Natural killer cell (primary cell): ENCODE data around the gene PRXL2A. TPM values are rescaled to one million over a fixed set of nuclear protein-coding genes. Genes with fewer than 3 reads are reported as not detected.

Source experiments
- ATAC-seq, 3 donors: fragments of 150-1000 bp in 2 of 3; fragments of 200-7000 bp in 1 of 3; cut with Tn5 transposase; 1 replicate in 1 of 3; 2 replicates in 2 of 3; pipeline ENCODE4 v1.10.0; 2021; ENCODE audit warnings: mild to moderate bottlenecking in 2 of 3, moderate library complexity in 2 of 3
- DNase-seq, 2 donors: peaks; one replicate each; pipeline versions ENCODE4 v3.0.0 to v3.0.0-alpha.2; 2013 to 2021; ENCODE audit warnings: mixed read lengths in 1 of 2
- H3K27ac ChIP-seq: one replicate; pipeline ENCODE4 v1.5.1; 2013; ENCODE audit warnings: mild to moderate bottlenecking, low read length
- H3K27me3 ChIP-seq: one replicate; pipeline ENCODE4 v1.6.1; 2013; ENCODE audit warnings: low read length; ENCODE audit not compliant: control insufficient read depth, insufficient read depth
- H3K36me3 ChIP-seq: one replicate; pipeline ENCODE4 v1.6.1; 2013; ENCODE audit warnings: low read length; ENCODE audit not compliant: control insufficient read depth, insufficient read depth
- H3K4me1 ChIP-seq: one replicate; pipeline ENCODE4 v1.6.1; 2013; ENCODE audit warnings: low read length; ENCODE audit not compliant: control insufficient read depth, insufficient read depth
- H3K4me3 ChIP-seq: one replicate; pipeline ENCODE4 v1.5.1; 2013; ENCODE audit warnings: low read length
- H3K9me3 ChIP-seq: one replicate; pipeline ENCODE4 v1.6.1; 2013; ENCODE audit warnings: low read length; ENCODE audit not compliant: control insufficient read depth, insufficient read depth
- H3K27ac Mint-ChIP-seq, 2 donors: one replicate each; pipeline ENCODE4 v1.8.0; 2022; ENCODE audit warnings: mild to moderate bottlenecking in 2 of 2, mixed read lengths in 2 of 2, moderate library complexity in 1 of 2
- H3K27me3 Mint-ChIP-seq, 2 donors: one replicate each; pipeline ENCODE4 v1.8.0; 2022; ENCODE audit warnings: low read depth in 2 of 2, mixed read lengths in 2 of 2
- H3K36me3 Mint-ChIP-seq: one replicate; pipeline ENCODE4 v1.8.0; 2022; ENCODE audit warnings: mixed read lengths
- H3K4me1 Mint-ChIP-seq, 2 donors: one replicate each; pipeline ENCODE4 v1.8.0; 2022; ENCODE audit warnings: mixed read lengths in 2 of 2
- H3K4me3 Mint-ChIP-seq: one replicate; pipeline ENCODE4 v1.8.0; 2022; ENCODE audit warnings: mild to moderate bottlenecking, moderate library complexity, mixed read lengths
- H3K9me3 Mint-ChIP-seq, 2 donors: one replicate each; pipeline ENCODE4 v1.8.0; 2022; ENCODE audit warnings: mixed read lengths in 2 of 2
- CTCF ChIP-seq: fragments of 200-600 bp; IDR thresholded peaks from one replicate; pipeline ENCODE4 v1.8.0; 2022; ENCODE audit warnings: antibody characterized with exemption
- WGBS: methylation state at CpG from one replicate; pipeline ENCODE4 v1.1.7; 2013; ENCODE audit warnings: missing lambda C conversion rate; ENCODE audit not compliant: insufficient coverage; 5-methylcytosine and 5-hydroxymethylcytosine counted together
- intact Hi-C: fragments of 100-400 bp; cut with micrococcal nuclease; formaldehyde crosslinking; loops from one replicate; pipeline ENCODE4 v1.14.2; 2022
- total RNA-seq, 4 donors: library from RNA; stranded (reverse); fragments of 120-200 nt in 1 of 4; gene quantifications; one replicate each; pipeline versions ENCODE4 v1.2.3 to v1.2.4, GENCODE V29; 2013 to 2022

The PRXL2A gene
- total RNA-seq, 3 donors from 2014 or later (not counting 1 experiment from before 2014, with no cell fraction given): 1.3 to 1.8 (median 1.4) TPM

GRCh38 chr10:80470266-80470665 lies 61.9 kb downstream of the PRXL2A start:
- Mint-ChIP-seq H3K4me3 (peak overlapping the region; percentile 35), H3K4me1 (peaks cover 96 to 99% of the 10 kb centered on the region in 2 donors), H3K27me3 (no peaks in the 10 kb centered on the region), H3K36me3 (no peaks in the 10 kb centered on the region), H3K27ac (peak overlapping the region; percentile 91 to 92), H3K9me3 (no peaks in the 10 kb centered on the region)
- no peaks in the 10 kb centered on the region for H3K9me3 ChIP-seq
- intact Hi-C loops: no loop called here
- peaks cover 27% of the 10 kb centered on the region for H3K36me3 ChIP-seq
- ATAC-seq (no peak), DNase-seq (no peak)
- H3K27me3 ChIP-seq: no peaks in the 10 kb centered on the region
- no peak overlapping the region for H3K27ac ChIP-seq
- H3K4me3 ChIP-seq: no peak overlapping the region
- no peak for TF ChIP-seq CTCF
- WGBS: 93% methylated on average over 2 of the region's 3 CpGs
- H3K4me1 ChIP-seq: peaks cover 98% of the 10 kb centered on the region

GRCh38 chr10:80471001-80471400 lies 62.6 kb downstream of the PRXL2A start:
- Histone ChIP-seq H3K9me3 (no peaks in the 10 kb centered on the region), H3K36me3 (peaks cover 29% of the 10 kb centered on the region), H3K4me3 (no peak overlapping the region), H3K27ac (peak overlapping the region; percentile 54), H3K4me1 (peaks cover 97% of the 10 kb centered on the region), H3K27me3 (no peaks in the 10 kb centered on the region)
- DNase-seq (no peak), ATAC-seq (peak in 1 of 3 donors; percentile 19)
- TF ChIP-seq CTCF: no peak
- H3K4me1 Mint-ChIP-seq: peaks cover 94 to 98% of the 10 kb centered on the region in 2 donors
- intact Hi-C loops: no loop called here
- H3K27me3 Mint-ChIP-seq: no peaks in the 10 kb centered on the region
- H3K27ac Mint-ChIP-seq: peak overlapping the region; percentile 91 to 92
- no peaks in the 10 kb centered on the region for H3K9me3 Mint-ChIP-seq
- H3K4me3 Mint-ChIP-seq: peak overlapping the region; percentile 64
- WGBS: 61% methylated on average over 3 of the region's 3 CpGs
- no peaks in the 10 kb centered on the region for H3K36me3 Mint-ChIP-seq

GRCh38 chr10:80471715-80472233 lies 63.4 kb downstream of the PRXL2A start:
- no peak for TF ChIP-seq CTCF
- Histone ChIP-seq H3K9me3 (no peaks in the 10 kb centered on the region), H3K27ac (peak overlapping the region; percentile 54), H3K27me3 (no peaks in the 10 kb centered on the region), H3K4me1 (peaks cover 96% of the 10 kb centered on the region), H3K4me3 (no peak overlapping the region), H3K36me3 (peaks cover 30% of the 10 kb centered on the region)
- Mint-ChIP-seq H3K9me3 (no peaks in the 10 kb centered on the region), H3K27ac (peak overlapping the region; percentile 91 to 92), H3K4me1 (peaks cover 89 to 91% of the 10 kb centered on the region in 2 donors), H3K4me3 (no peak overlapping the region), H3K27me3 (no peaks in the 10 kb centered on the region), H3K36me3 (no peaks in the 10 kb centered on the region)
- 44% methylated on average over 4 of the region's 4 CpGs for WGBS
- intact Hi-C loops: loop anchor here (2.0 kb wide), 1 partner anchor 15 kb away; no protein-coding TSS in a partner anchor
- DNase-seq (no peak), ATAC-seq (no peak)
